ENCODE data around the gene PEX11A.
A peak's percentile ranks its signal among the peaks of the same experiment; 100 is the strongest.

- no peak for TF ChIP-seq GATA2 (IDR thresholded peaks at IDR 0.05; ENCODE audit: insufficient read depth, insufficient read length, low read depth, low read length)
- TF ChIP-seq MAX (IDR thresholded peaks at IDR 0.05; ENCODE audit: insufficient read depth, insufficient read length): no peak
- no peak for TF ChIP-seq CTCF (IDR thresholded peaks at IDR 0.05; ENCODE audit: extremely low read depth in 1 of 2, insufficient read depth in 1 of 2, low read depth in 1 of 2, low read length in 2 of 2)
- TF ChIP-seq POLR2AphosphoS5 (IDR thresholded peaks at IDR 0.05; ENCODE audit: insufficient read depth, low read depth, low read length): peak; percentile 70
These were observed 24.9 kb downstream of the PEX11A start for GRCh38 chr15:89665449-89666181.
